WTC11 (cell line): ENCODE data around the gene OGA. TPM values are rescaled to one million over a fixed set of nuclear protein-coding genes. Genes with fewer than 3 reads are reported as not detected.

Experiments
- ATAC-seq: fragments of 200-7000 bp; cut with Tn5 transposase; 2 replicates; pipeline ENCODE4 v1.10.0; 2021; ENCODE audit warnings: mild to moderate bottlenecking, moderate library complexity
- CTCF ChIA-PET: fragments of 300-600 bp; sonication (Branson Sonifier 250); formaldehyde crosslinking; loops from one replicate; lab custom pipeline; 2021; ENCODE audit warnings: antibody characterized with exemption; lab: Charles Lee
- POLR2A ChIA-PET: fragments of 350-600 bp; sonication (Branson Sonifier 250); formaldehyde crosslinking; loops from one replicate; lab custom pipeline; 2021; ENCODE audit warnings: antibody characterized with exemption; lab: Charles Lee
- DNase-seq: peaks from one replicate; pipeline ENCODE4 v3.0.0; 2021; ENCODE audit warnings: low spot score
- H3K27ac Mint-ChIP-seq: 2 replicates; pipeline ENCODE4 v1.8.0; 2021; ENCODE audit warnings: mixed read lengths
- H3K27me3 Mint-ChIP-seq: 2 replicates; pipeline ENCODE4 v1.8.0; 2021; ENCODE audit warnings: low read depth, mild to moderate bottlenecking, moderate library complexity, mixed read lengths
- H3K36me3 Mint-ChIP-seq: 2 replicates; pipeline ENCODE4 v1.8.0; 2021; ENCODE audit warnings: mixed read lengths
- H3K4me1 Mint-ChIP-seq: 2 replicates; pipeline ENCODE4 v1.8.0; 2022; ENCODE audit warnings: mixed read lengths
- H3K4me3 Mint-ChIP-seq: 2 replicates; pipeline ENCODE4 v1.8.0; 2021; ENCODE audit warnings: mild to moderate bottlenecking, moderate library complexity, mixed read lengths
- H3K9me3 Mint-ChIP-seq: 2 replicates; pipeline ENCODE4 v1.8.0; 2021; ENCODE audit warnings: mixed read lengths
- ARID4B ChIP-seq: sonication (generic); formaldehyde crosslinking; IDR thresholded peaks from 2 replicates; pipeline ENCODE4 v1.8.0; 2023; ENCODE audit warnings: missing genetic modification reagents, mild to moderate bottlenecking, borderline replicate concordance
- CREB1 ChIP-seq: sonication (generic); formaldehyde crosslinking; IDR thresholded peaks from 2 replicates; pipeline ENCODE4 v1.8.0; 2023; ENCODE audit warnings: mild to moderate bottlenecking, missing genetic modification reagents
- CREM ChIP-seq: sonication (generic); formaldehyde crosslinking; IDR thresholded peaks from 2 replicates; pipeline ENCODE4 v1.8.1; 2022; ENCODE audit warnings: mild to moderate bottlenecking, missing genetic modification reagents, moderate library complexity
- CTCF ChIP-seq: fragments of 200-600 bp; IDR thresholded peaks from 2 replicates; pipeline ENCODE4 v1.8.0; 2022; ENCODE audit warnings: antibody characterized with exemption
- E2F1 ChIP-seq: sonication (generic); formaldehyde crosslinking; IDR thresholded peaks from 2 replicates; pipeline ENCODE4 v1.8.0; 2022; ENCODE audit warnings: mild to moderate bottlenecking, missing genetic modification reagents
- E2F4 ChIP-seq: sonication (generic); formaldehyde crosslinking; IDR thresholded peaks from 2 replicates; pipeline ENCODE4 v1.8.1; 2022; ENCODE audit warnings: low read depth, mild to moderate bottlenecking, moderate library complexity, missing genetic modification reagents, borderline replicate concordance
- FOXP1 ChIP-seq: sonication (generic); formaldehyde crosslinking; IDR thresholded peaks from 2 replicates; pipeline ENCODE4 v1.8.0; 2022; ENCODE audit warnings: missing genetic modification reagents, mild to moderate bottlenecking, moderate library complexity, borderline replicate concordance
- GTF2I ChIP-seq: fragments of 250-450 bp; sonication (Bioruptor Pico); conservative IDR thresholded peaks from 2 replicates; pipeline ENCODE4 v1.4.0; 2021; ENCODE audit warnings: mild to moderate bottlenecking
- MXD4 ChIP-seq: fragments of 250-450 bp; sonication (Bioruptor Pico); IDR thresholded peaks from 2 replicates; pipeline ENCODE4 v1.8.0; 2021; ENCODE audit warnings: mild to moderate bottlenecking, moderate library complexity, borderline replicate concordance
- NFYB ChIP-seq: sonication (generic); formaldehyde crosslinking; conservative IDR thresholded peaks from 2 replicates; pipeline ENCODE4 v1.8.0; 2022; ENCODE audit warnings: low read depth, missing genetic modification reagents
- TEAD4 ChIP-seq: sonication (generic); formaldehyde crosslinking; IDR thresholded peaks from 2 replicates; pipeline ENCODE4 v1.8.0; 2022; ENCODE audit warnings: mild to moderate bottlenecking, missing genetic modification reagents
- ZBTB43 ChIP-seq: sonication (generic); formaldehyde crosslinking; IDR thresholded peaks from 2 replicates; pipeline ENCODE4 v1.8.1; 2023; ENCODE audit warnings: mild to moderate bottlenecking, missing genetic modification reagents
- ZNF121 ChIP-seq: sonication (generic); formaldehyde crosslinking; IDR thresholded peaks from 2 replicates; pipeline ENCODE4 v1.8.0; 2023; ENCODE audit warnings: missing genetic modification reagents
- ZNF263 ChIP-seq: sonication (generic); formaldehyde crosslinking; IDR thresholded peaks from 2 replicates; pipeline ENCODE4 v1.8.1; 2022; ENCODE audit warnings: low read depth, mild to moderate bottlenecking, moderate library complexity, missing genetic modification reagents
- ZNF671 ChIP-seq: fragments of 250-450 bp; sonication (Bioruptor Pico); IDR thresholded peaks from 2 replicates; pipeline ENCODE4 v1.8.0; 2021; ENCODE audit warnings: mild to moderate bottlenecking
- total RNA-seq: library from RNA; stranded (reverse); gene quantifications from 3 replicates; pipeline ENCODE4 v1.2.3, GENCODE V29; 2021

Gene OGA
- total RNA-seq, 1 experiment from 2014 or later: 111 TPM

- TF ChIP-seq ARID4B (CRISPR knock-in tag): no peak
- TF ChIP-seq CREB1 (CRISPR knock-in tag): no peak
- TF ChIP-seq FOXP1 (CRISPR knock-in tag): no peak
- TF ChIP-seq CTCF: no peak
- TF ChIP-seq TEAD4 (CRISPR knock-in tag): no peak
Observed at GRCh38 chr10:101856626-101857025, 38.4 kb upstream of the OGA start (continued).

- Mint-ChIP-seq H3K36me3 (no peaks in the 10 kb centered on the region), H3K4me1 (peaks cover 26% of the 10 kb centered on the region), H3K9me3 (no peaks in the 10 kb centered on the region), H3K27ac (no peak overlapping the region), H3K4me3 (no peak overlapping the region), H3K27me3 (no peaks in the 10 kb centered on the region)
- ChIA-PET CTCF (interaction anchor here (0.7 to 4.2 kb wide), 6 partner anchors 8 to 222 kb away, joined by 3 to 41 read pairs (median 4); partner anchors contain the start of gene KCNIP2), POLR2A (no interaction called here)
- ATAC-seq: no peak
- TF ChIP-seq ZNF121 (CRISPR knock-in tag) (no peak), MXD4 (no peak), ZNF263 (CRISPR knock-in tag) (no peak), NFYB (CRISPR knock-in tag) (no peak), GTF2I (CRISPR knock-in tag) (no peak), ZNF671 (no peak), ZBTB43 (CRISPR knock-in tag) (no peak), E2F4 (no peak), CREM (no peak), E2F1 (CRISPR knock-in tag) (no peak)
- DNase-seq: no peak
Observed at GRCh38 chr10:101851411-101852116, 33.3 kb upstream of the OGA start.
